ENCODE data around the gene FNDC5.

Gene FNDC5

DNA sequence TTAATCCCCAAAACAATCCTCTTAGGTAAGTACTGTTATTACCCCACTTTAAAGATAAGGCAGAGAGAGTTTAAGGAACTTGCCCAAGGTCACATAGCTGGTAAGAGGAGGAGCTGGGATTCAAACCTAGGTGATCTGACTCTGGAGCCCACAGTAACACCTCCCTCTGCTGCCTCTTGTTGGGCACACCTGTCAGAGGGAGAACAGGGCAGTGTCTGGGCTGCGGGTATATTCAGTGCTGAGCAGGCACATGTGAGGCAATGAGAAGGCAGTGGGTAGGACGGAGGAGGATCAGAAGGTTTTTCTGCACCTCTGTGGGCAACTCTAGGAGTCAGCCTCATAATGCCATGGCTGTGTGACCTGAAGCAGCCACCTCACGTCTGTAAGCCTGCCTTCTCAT is 17.4 kb upstream of the FNDC5 start:
- 84% methylated on average over 3 of the region's 3 CpGs for WGBS (ENCODE audit: insufficient coverage)
- POLR2A ChIA-PET = no interaction called here

DNA sequence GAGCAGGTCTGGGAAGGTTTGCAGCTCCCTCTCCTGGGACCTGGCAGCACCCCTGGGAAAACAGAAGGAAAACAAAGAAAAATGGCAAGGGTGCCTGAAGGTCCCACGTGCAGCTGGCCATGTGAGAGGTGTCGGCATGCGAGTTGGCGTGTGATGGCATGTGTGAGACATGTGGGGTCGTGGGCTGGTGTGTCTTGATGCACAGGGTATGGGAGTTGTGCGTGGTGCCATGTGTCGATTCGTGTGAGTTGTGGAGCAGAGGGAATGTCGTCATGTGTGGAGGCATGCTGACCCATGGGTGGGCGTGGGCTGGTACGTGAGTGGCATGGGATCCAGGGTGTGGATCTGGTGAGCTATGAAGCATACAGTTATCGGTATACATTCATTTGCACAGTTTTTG is 16.9 kb upstream of the FNDC5 start:
- H3K9me3 ChIP-seq (ENCODE audit: control extremely low read depth in 1 of 5, control insufficient read depth in 4 of 5, insufficient read depth in 2 of 5, low read depth in 1 of 5, low read length in 4 of 5) = peaks cover 0 to 3% (median 0%) of the 10 kb centered on the region in 5 experiments
- H3K4me1 ChIP-seq (ENCODE audit: control extremely low read depth in 1 of 4, control insufficient read depth in 4 of 4, insufficient read depth in 4 of 4, low read length in 3 of 4) = peaks cover 0 to 12% (median 8%) of the 10 kb centered on the region in 4 experiments
- H3K36me3 ChIP-seq (ENCODE audit: control insufficient read depth in 4 of 4, insufficient read depth in 4 of 4, low read length in 3 of 4) = no peaks in the 10 kb centered on the region
- WGBS (ENCODE audit: insufficient coverage) = 83% methylated on average over 8 of the region's 12 CpGs
- POLR2A ChIA-PET = no interaction called here
- DNase-seq = no peak
- H3K27ac ChIP-seq (ENCODE audit: insufficient read depth in 1 of 2, low read depth in 1 of 2, low read length in 2 of 2, poor library complexity in 1 of 2, severe bottlenecking in 2 of 2) = no peak overlapping the region
- CTCF ChIA-PET = interaction anchor here (1.7 to 3.2 kb wide), 3 partner anchors 9 to 14 kb away, joined by 4 to 21 read pairs (median 5); no protein-coding TSS in a partner anchor
- no peak overlapping the region for H3K4me3 ChIP-seq (ENCODE audit: control insufficient read depth in 1 of 7, extremely low read depth in 1 of 7, insufficient read depth in 4 of 7, low read depth in 2 of 7, low read length in 6 of 7)
- peaks cover 0 to 95% (median 41%) of the 10 kb centered on the region in 5 experiments for H3K27me3 ChIP-seq (replicated peaks in 2 of 5; ENCODE audit: control insufficient read depth in 4 of 5, insufficient read depth in 5 of 5, low read length in 4 of 5)

More for the DNA sequence above, 17.4 kb upstream of the FNDC5 start:
- no peak overlapping the region for H3K27ac ChIP-seq (ENCODE audit: insufficient read depth in 1 of 2, low read depth in 1 of 2, low read length in 2 of 2, poor library complexity in 1 of 2, severe bottlenecking in 2 of 2)
- DNase-seq = no peak
- H3K27me3 ChIP-seq (replicated peaks in 2 of 5; ENCODE audit: control insufficient read depth in 4 of 5, insufficient read depth in 5 of 5, low read length in 4 of 5) = peaks cover 0 to 99% (median 42%) of the 10 kb centered on the region in 5 experiments
- peaks cover 0 to 17% (median 13%) of the 10 kb centered on the region in 4 experiments for H3K4me1 ChIP-seq (ENCODE audit: control extremely low read depth in 1 of 4, control insufficient read depth in 4 of 4, insufficient read depth in 4 of 4, low read length in 3 of 4)
- peaks cover 0 to 5% (median 0%) of the 10 kb centered on the region in 5 experiments for H3K9me3 ChIP-seq (ENCODE audit: control extremely low read depth in 1 of 5, control insufficient read depth in 4 of 5, insufficient read depth in 2 of 5, low read depth in 1 of 5, low read length in 4 of 5)
- CTCF ChIA-PET = interaction anchor here (1.7 kb wide), 1 partner anchor 9 kb away, joined by 5 read pairs; no protein-coding TSS in a partner anchor
- no peaks in the 10 kb centered on the region for H3K36me3 ChIP-seq (ENCODE audit: control insufficient read depth in 4 of 4, insufficient read depth in 4 of 4, low read length in 3 of 4)
- no peak overlapping the region for H3K4me3 ChIP-seq (ENCODE audit: control insufficient read depth in 1 of 7, extremely low read depth in 1 of 7, insufficient read depth in 4 of 7, low read depth in 2 of 7, low read length in 6 of 7)

DNA sequence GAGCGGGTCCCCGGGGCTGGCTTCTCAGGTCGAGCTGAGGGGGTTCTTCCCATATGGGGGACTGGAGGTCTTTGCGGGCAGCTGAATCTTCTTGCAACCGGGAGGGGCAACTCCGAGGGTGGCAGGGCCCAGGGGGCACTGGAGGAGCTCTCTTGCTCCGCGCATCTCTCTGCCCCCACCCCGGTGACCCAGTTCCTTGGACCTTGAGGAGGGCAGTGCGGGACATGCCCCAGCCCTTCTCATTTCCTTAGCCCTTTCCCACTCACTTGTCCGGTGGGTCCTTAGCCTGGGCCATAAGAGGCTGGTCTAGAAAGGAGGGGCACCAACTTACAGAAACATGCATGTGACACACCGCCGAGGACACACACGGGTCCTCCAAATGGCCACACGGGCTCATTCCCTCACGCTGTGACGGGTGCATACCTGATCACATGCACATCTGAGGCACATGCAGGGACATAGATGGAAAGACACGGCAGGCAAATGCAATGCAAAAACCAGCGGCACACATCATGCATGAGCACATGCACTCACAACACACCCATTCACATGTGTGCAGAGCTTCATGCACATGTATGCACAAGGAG is 16.2 kb upstream of the FNDC5 start:
- 51% methylated on average over 17 of the region's 19 CpGs for WGBS (ENCODE audit: insufficient coverage)
- Histone ChIP-seq H3K9me3 (ENCODE audit: control extremely low read depth in 1 of 5, control insufficient read depth in 4 of 5, insufficient read depth in 2 of 5, low read depth in 1 of 5, low read length in 4 of 5) (no peaks in the 10 kb centered on the region), H3K27me3 (replicated peaks in 2 of 5; ENCODE audit: control insufficient read depth in 4 of 5, insufficient read depth in 5 of 5, low read length in 4 of 5) (peaks cover 0 to 94% (median 34%) of the 10 kb centered on the region in 5 experiments), H3K36me3 (ENCODE audit: control insufficient read depth in 4 of 4, insufficient read depth in 4 of 4, low read length in 3 of 4) (no peaks in the 10 kb centered on the region), H3K27ac (ENCODE audit: insufficient read depth in 1 of 2, low read depth in 1 of 2, low read length in 2 of 2, poor library complexity in 1 of 2, severe bottlenecking in 2 of 2) (no peak overlapping the region), H3K4me3 (ENCODE audit: control insufficient read depth in 1 of 7, extremely low read depth in 1 of 7, insufficient read depth in 4 of 7, low read depth in 2 of 7, low read length in 6 of 7) (peak overlapping the region in 1 of 7 experiments; percentile 4), H3K4me1 (ENCODE audit: control extremely low read depth in 1 of 4, control insufficient read depth in 4 of 4, insufficient read depth in 4 of 4, low read length in 3 of 4) (peaks cover 0 to 11% (median 6%) of the 10 kb centered on the region in 4 experiments)
- ChIA-PET CTCF (interaction anchor here (0.6 to 3.2 kb wide), 8 partner anchors 8 to 168 kb away, joined by 3 to 21 read pairs (median 4); no protein-coding TSS in a partner anchor), POLR2A (interaction anchor here (0.6 kb wide), 1 partner anchor 20 kb away, joined by 3 read pairs; no protein-coding TSS in a partner anchor)
- DNase-seq = no peak

DNA sequence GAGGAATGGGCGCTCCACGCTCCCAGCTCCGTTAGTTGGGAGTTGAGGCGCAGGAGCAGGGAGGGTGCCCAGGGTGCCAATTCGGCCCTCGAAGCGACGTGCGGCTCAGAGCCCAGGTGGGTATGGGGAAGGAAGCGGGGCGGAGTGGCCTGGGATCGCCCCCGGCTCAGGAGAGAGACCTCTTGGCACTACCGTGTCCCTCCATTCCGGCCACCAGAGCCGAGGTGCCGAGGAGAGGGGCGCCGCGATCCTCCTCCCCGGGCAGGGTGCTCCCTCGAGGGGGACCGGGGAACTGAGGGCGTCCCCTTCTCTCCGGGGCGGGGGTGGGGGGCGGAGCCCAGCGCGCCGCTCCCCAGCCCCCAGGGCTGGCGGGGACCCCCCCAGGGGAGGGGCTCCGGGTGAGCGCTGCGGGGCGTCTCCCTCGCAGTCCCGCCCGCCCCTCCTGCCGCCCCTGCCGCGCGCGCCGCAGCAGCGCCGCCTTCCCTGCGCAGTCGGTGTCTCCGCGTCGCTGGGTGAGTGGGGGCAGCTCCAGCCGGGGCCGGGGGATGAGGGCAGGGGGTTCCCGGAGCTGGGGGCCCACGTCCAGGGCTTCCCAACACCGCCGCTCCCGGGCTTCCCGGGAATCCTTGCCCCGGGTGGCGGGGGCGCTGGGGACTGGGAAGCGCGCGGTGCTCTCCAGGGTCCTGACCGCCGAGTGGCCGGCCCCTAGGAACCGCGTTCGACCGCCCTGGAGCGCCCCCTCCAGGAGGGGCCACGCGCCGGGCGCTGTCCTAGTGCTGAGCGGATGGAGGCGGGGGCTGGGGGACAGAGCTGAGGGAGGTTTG is 15.5 kb upstream of the FNDC5 start, which contains the start of gene HPCA:
Gene HPCA (plus strand): TSS at position 488 of the 824 bp plus-strand sequence. CDS start 2,408 bp downstream, outside the sequence.
- no peaks in the 10 kb centered on the region for H3K36me3 ChIP-seq (ENCODE audit: control insufficient read depth in 4 of 4, insufficient read depth in 4 of 4, low read length in 3 of 4)
- CTCF ChIA-PET = interaction anchor here (0.6 to 3.2 kb wide), 8 partner anchors 7 to 168 kb away, joined by 3 to 21 read pairs (median 4); no protein-coding TSS in a partner anchor
- H3K4me1 ChIP-seq (ENCODE audit: control extremely low read depth in 1 of 4, control insufficient read depth in 4 of 4, insufficient read depth in 4 of 4, low read length in 3 of 4) = peaks cover 0 to 11% (median 6%) of the 10 kb centered on the region in 4 experiments
- peak within 1 kb of the TSS in 3 of 7 experiments; percentile 8 to 19 (median 12) for H3K4me3 ChIP-seq (ENCODE audit: control insufficient read depth in 1 of 7, extremely low read depth in 1 of 7, insufficient read depth in 4 of 7, low read depth in 2 of 7, low read length in 6 of 7)
- WGBS (ENCODE audit: insufficient coverage) = 2% methylated on average over 52 of the region's 79 CpGs
- H3K27me3 ChIP-seq (replicated peaks in 2 of 5; ENCODE audit: control insufficient read depth in 4 of 5, insufficient read depth in 5 of 5, low read length in 4 of 5) = peaks cover 0 to 91% (median 37%) of the 10 kb centered on the region in 5 experiments
- H3K27ac ChIP-seq (ENCODE audit: insufficient read depth in 1 of 2, low read depth in 1 of 2, low read length in 2 of 2, poor library complexity in 1 of 2, severe bottlenecking in 2 of 2) = no peak within 1 kb of the TSS
- POLR2A ChIA-PET = interaction anchor here (0.6 kb wide), 1 partner anchor 20 kb away, joined by 3 read pairs; no protein-coding TSS in a partner anchor
- no peaks in the 10 kb centered on the region for H3K9me3 ChIP-seq (ENCODE audit: control extremely low read depth in 1 of 5, control insufficient read depth in 4 of 5, insufficient read depth in 2 of 5, low read depth in 1 of 5, low read length in 4 of 5)
- peak; percentile 55 to 83 (median 81) for DNase-seq

DNA sequence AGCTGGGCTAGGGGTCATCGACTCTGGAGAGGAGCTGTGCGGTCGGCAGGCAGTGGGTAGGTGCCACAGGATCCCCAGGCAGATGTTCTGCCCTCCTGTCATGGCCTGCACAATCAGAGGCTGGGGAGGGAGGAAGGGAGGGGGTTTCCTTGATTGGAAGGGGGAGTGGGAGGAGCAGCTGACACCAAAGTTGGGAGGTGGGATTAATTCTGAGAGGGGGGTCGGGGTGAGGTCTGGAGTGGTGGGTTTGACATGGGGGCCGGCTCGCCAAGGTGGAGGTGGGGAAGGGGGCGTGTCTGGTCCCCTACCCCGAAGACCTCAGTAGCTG is 14.9 kb upstream of the FNDC5 start:
- no peaks in the 10 kb centered on the region for H3K9me3 ChIP-seq (ENCODE audit: control extremely low read depth in 1 of 5, control insufficient read depth in 4 of 5, insufficient read depth in 2 of 5, low read depth in 1 of 5, low read length in 4 of 5)
- CTCF ChIA-PET = interaction anchor here (1.6 to 3.2 kb wide), 3 partner anchors 9 to 169 kb away, joined by 4 to 21 read pairs (median 6); no protein-coding TSS in a partner anchor
- no peak for DNase-seq
- 0% methylated on average over 3 of the region's 8 CpGs for WGBS (ENCODE audit: insufficient coverage)
- H3K36me3 ChIP-seq (ENCODE audit: control insufficient read depth in 4 of 4, insufficient read depth in 4 of 4, low read length in 3 of 4) = no peaks in the 10 kb centered on the region
- H3K27me3 ChIP-seq (replicated peaks in 2 of 5; ENCODE audit: control insufficient read depth in 4 of 5, insufficient read depth in 5 of 5, low read length in 4 of 5) = peaks cover 0 to 85% (median 36%) of the 10 kb centered on the region in 5 experiments
- H3K27ac ChIP-seq (ENCODE audit: insufficient read depth in 1 of 2, low read depth in 1 of 2, low read length in 2 of 2, poor library complexity in 1 of 2, severe bottlenecking in 2 of 2) = no peak overlapping the region
- peak overlapping the region in 1 of 7 experiments; percentile 19 for H3K4me3 ChIP-seq (ENCODE audit: control insufficient read depth in 1 of 7, extremely low read depth in 1 of 7, insufficient read depth in 4 of 7, low read depth in 2 of 7, low read length in 6 of 7)
- H3K4me1 ChIP-seq (ENCODE audit: control extremely low read depth in 1 of 4, control insufficient read depth in 4 of 4, insufficient read depth in 4 of 4, low read length in 3 of 4) = peaks cover 0 to 11% (median 6%) of the 10 kb centered on the region in 4 experiments
- POLR2A ChIA-PET = no interaction called here

DNA sequence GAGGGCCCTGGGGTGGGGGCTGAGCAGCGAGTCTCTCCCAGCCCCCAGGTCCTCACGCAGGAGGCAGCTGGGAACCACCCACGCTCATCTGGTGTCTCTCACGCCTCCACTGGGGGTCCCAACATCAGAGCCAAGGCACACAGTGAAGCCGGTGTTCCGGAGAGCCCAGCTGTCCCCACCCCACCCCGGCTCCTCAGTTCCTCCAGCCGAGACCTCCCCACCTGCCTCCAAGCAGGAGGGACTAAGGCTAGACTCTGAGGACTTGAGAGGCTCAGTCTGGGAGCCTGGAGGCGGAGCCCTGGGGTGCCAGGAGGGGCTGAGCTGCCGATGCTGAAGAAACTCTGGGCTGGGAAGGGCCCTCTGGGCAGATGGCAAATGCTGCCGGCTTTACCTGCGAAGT is 14.0 kb upstream of the FNDC5 start:
- no peak for DNase-seq
- Histone ChIP-seq H3K4me1 (ENCODE audit: control extremely low read depth in 1 of 4, control insufficient read depth in 4 of 4, insufficient read depth in 4 of 4, low read length in 3 of 4) (peaks cover 0 to 11% (median 6%) of the 10 kb centered on the region in 4 experiments), H3K36me3 (ENCODE audit: control insufficient read depth in 4 of 4, insufficient read depth in 4 of 4, low read length in 3 of 4) (no peaks in the 10 kb centered on the region), H3K27me3 (replicated peaks in 2 of 5; ENCODE audit: control insufficient read depth in 4 of 5, insufficient read depth in 5 of 5, low read length in 4 of 5) (peaks cover 0 to 76% (median 30%) of the 10 kb centered on the region in 5 experiments), H3K27ac (ENCODE audit: insufficient read depth in 1 of 2, low read depth in 1 of 2, low read length in 2 of 2, poor library complexity in 1 of 2, severe bottlenecking in 2 of 2) (no peak overlapping the region), H3K4me3 (ENCODE audit: control insufficient read depth in 1 of 7, extremely low read depth in 1 of 7, insufficient read depth in 4 of 7, low read depth in 2 of 7, low read length in 6 of 7) (no peak overlapping the region), H3K9me3 (ENCODE audit: control extremely low read depth in 1 of 5, control insufficient read depth in 4 of 5, insufficient read depth in 2 of 5, low read depth in 1 of 5, low read length in 4 of 5) (no peaks in the 10 kb centered on the region)
- POLR2A ChIA-PET = interaction anchor here (0.6 kb wide), 1 partner anchor 1896 kb away, joined by 6 read pairs; no protein-coding TSS in a partner anchor
- CTCF ChIA-PET = interaction anchor here (3.2 kb wide), 1 partner anchor 8 kb away, joined by 21 read pairs; no protein-coding TSS in a partner anchor
- WGBS (ENCODE audit: insufficient coverage) = 58% methylated on average over 12 of the region's 12 CpGs

All from common myeloid progenitor, CD34-positive (primary cell).